AG10803 (cell line): ENCODE results near the gene TMIGD1.

ENCODE experiments used
- DNase-seq: peaks from one replicate; pipeline ENCODE4 v3.0.0; 2010; ENCODE audit warnings: low read depth
- H3K4me3 ChIP-seq: 2 replicates; pipeline ENCODE4 v1.5.1; 2011; ENCODE audit warnings: mild to moderate bottlenecking, low read length, control low read depth
- TF ChIP-seq, protein P1 (sequence below): conservative IDR thresholded peaks from 2 replicates; pipeline ENCODE4 v1.5.1; 2011; ENCODE audit warnings: mild to moderate bottlenecking, low read length, control low read depth, inconsistent platforms

TMIGD1 gene

DNA sequence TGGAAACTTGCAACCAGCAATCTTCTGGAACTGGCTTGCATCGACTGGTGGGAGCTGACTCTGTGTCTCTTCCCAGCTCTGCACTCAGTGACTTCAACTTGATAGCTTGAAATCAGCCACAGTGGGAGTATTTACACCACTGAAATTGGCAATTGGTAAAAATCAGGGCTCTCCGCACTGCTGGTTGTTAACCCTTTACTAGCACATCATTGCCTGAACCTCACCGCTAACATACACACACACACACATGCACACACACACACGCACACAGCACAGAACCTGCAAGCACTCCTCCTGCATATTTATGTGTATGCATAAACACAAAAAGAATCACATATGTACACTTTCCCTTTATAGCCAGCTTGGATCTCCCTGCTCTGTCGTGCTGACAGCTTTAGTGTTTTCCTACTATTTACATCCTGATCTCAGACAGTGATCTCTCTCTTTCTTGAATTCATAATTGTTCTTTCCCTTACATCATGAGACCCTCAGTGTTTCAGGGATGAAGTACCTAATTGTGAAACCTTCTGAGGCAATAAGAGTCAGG lies 7.9 kb upstream of the TMIGD1 start:
- TF ChIP-seq, protein P1, sequence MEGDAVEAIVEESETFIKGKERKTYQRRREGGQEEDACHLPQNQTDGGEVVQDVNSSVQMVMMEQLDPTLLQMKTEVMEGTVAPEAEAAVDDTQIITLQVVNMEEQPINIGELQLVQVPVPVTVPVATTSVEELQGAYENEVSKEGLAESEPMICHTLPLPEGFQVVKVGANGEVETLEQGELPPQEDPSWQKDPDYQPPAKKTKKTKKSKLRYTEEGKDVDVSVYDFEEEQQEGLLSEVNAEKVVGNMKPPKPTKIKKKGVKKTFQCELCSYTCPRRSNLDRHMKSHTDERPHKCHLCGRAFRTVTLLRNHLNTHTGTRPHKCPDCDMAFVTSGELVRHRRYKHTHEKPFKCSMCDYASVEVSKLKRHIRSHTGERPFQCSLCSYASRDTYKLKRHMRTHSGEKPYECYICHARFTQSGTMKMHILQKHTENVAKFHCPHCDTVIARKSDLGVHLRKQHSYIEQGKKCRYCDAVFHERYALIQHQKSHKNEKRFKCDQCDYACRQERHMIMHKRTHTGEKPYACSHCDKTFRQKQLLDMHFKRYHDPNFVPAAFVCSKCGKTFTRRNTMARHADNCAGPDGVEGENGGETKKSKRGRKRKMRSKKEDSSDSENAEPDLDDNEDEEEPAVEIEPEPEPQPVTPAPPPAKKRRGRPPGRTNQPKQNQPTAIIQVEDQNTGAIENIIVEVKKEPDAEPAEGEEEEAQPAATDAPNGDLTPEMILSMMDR: no peak
- H3K4me3 ChIP-seq: no peak overlapping the region
- DNase-seq: no peak

GRCh38 chr17:30340801-30341356 lies 7.0 kb upstream of the TMIGD1 start:
- DNase-seq: no peak
- H3K4me3 ChIP-seq: no peak overlapping the region
- TF ChIP-seq, protein P1: no peak

DNA sequence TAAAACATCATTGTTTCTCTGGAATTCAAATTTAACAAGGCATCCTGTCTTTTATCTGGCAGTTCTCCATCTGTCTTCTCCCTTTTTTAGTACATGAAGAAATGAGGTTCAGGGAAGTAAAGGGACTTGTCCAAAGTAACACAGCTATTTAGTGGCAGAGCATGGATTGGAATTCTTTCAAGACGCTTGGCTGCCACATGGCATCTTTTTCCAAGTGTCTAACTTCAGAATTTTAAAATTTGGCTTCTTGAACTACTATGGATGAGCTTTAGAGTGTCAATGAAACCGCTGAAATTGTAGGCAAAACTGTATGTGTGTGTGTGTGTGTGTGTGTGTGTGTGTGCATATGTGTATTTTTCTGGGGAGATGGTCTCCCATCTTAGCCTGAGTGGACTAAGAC lies 5.2 kb upstream of the TMIGD1 start:
- TF ChIP-seq, protein P1: no peak
- H3K4me3 ChIP-seq: no peak overlapping the region
- DNase-seq: no peak

DNA sequence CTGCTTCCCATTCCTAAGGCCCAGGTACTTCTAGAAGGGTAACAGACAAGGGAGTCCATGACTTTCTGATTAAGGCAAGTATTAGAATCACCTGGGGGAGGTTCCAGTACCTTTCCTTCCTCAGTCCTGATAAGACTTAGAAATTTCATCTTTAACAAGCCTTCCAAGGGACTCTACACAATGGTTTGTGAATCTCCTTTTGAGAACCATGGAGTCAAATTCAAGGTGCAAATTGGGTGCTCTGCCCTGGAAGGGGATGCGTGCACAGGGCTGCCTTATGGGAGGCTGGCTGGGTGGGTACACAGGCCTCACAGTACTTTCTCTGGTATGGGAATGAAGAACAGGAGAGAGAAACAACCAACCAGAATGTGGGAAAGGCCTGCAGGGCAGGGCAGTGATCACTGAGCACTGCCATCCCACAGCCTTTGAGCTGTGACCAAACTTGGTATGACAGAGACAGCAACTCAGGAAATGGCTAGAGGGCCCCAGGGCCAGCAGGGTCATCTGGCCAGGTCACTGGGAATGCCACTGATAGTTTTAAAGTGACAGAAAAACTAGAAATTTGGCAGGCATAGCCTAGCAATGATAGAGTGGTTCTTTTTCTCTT lies 3.6 kb upstream of the TMIGD1 start:
- TF ChIP-seq, protein P1: no peak
- no peak for DNase-seq
- H3K4me3 ChIP-seq: no peak overlapping the region

- H3K4me3 ChIP-seq: no peak overlapping the region
- TF ChIP-seq, protein P1: peak; percentile 41
- DNase-seq: peak; percentile 24
Measured at GRCh38 chr17:30336369-30337171, 2.7 kb upstream of the TMIGD1 start.

- DNase-seq: no peak
- TF ChIP-seq, protein P1: no peak
- H3K4me3 ChIP-seq: no peak overlapping the region
Measured at GRCh38 chr17:30334421-30334820, 564 bp upstream of the TMIGD1 start.
